GM19238 (cell line): ENCODE measurements around the gene SMAD5.

Experiments
- DNase-seq: peaks from one replicate; pipeline ENCODE4 v3.0.0; 2011; ENCODE audit warnings: low spot score; ENCODE audit not compliant: insufficient read length

Gene SMAD5

DNA sequence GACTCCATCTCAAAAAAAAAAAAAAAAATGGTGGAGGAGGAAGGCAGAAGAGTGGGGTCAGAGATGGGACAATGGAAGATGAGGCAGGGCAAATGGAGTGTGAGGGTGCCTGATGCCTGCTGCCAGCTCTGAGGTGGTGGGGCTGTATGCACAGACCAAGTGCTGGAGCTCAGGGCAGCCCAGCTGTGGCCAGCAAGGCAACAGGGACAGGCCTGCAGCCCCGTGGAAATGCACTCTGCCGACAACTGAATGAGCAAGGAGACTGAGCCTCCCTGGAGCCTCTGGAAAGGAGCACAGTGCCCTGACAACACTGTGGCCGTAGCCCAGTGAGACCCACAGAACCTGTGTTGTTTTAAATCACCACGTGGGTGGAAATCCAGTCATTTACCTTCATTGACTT, 83.2 kb downstream of the SMAD5 start:
- DNase-seq = no peak

- no peak for DNase-seq
Measured at GRCh38 chr5:136216230-136216629, 83.6 kb downstream of the SMAD5 start.

DNA sequence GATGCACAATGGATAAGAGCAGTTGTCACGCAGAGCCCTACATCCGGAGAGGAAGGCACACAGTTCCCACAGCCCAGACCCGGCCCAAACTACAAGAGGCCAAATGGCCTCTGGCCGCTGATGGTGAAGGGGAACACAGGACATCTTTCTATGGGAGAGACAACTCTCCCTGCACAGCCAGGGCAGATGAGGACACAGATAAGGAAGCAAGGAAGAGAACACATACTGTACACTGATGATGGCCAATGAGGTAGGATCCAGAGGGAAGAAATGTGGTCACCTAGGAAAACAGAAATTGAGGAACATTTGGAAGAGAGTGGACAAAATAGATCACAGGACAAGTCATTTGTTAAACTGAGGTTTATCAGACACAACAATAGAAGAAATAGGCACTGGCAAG, 88.7 kb downstream of the SMAD5 start:
- no peak for DNase-seq

DNA sequence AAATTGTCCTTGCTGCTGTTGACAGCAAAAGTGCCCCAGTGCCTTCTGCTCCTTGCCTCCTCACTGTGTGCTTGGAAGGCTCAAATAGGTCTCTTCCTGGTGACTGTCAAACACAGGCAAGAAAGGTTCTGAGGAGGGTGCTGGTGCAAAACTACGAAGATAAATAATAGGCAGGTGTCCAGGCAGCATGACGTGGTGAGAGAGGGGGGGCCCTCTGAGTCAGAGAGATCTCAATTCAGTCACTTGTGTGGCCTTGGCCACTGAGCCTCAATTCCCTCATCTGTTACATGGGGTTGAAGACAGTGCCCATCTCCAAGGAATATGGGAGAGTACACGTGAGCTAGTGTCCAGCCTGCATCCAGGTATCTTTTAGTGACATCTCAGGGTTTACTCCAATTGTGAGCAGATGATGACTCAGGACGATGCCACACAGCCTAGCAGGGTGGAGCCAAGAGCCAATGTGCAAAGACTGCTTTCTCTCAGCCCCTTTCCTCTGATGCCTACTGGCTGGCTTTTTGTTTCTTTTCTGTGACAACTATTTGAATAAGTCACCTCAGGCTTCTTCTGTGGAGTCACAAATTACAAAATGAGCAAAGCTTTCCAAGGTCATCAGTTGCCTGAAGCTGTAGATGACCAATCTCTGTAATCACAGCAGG, 90.1 kb downstream of the SMAD5 start:
- DNase-seq = no peak

- no peak for DNase-seq
Measured at GRCh38 chr5:136225796-136226195, 93.2 kb downstream of the SMAD5 start.

DNA sequence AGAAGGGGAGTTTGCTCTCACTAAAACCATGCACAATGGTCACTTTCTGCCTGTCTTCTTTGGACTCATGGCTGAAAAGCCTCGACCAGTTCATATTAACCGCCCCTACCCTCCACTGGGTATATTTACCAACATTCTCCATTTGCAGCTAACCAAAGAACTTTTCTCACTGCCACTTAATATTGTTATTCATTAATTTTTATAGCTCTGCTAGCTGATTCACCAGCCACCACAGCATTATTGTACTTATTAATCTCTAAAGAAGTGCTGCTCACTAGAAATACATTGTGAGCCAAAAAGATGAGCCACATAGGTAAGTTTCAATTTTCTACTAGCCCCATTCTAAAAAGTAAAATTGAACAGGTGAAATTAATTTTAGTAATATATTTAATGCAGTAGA, 93.8 kb downstream of the SMAD5 start:
- no peak for DNase-seq

- DNase-seq = no peak
Measured at GRCh38 chr5:136228136-136228757, 95.6 kb downstream of the SMAD5 start.

DNA sequence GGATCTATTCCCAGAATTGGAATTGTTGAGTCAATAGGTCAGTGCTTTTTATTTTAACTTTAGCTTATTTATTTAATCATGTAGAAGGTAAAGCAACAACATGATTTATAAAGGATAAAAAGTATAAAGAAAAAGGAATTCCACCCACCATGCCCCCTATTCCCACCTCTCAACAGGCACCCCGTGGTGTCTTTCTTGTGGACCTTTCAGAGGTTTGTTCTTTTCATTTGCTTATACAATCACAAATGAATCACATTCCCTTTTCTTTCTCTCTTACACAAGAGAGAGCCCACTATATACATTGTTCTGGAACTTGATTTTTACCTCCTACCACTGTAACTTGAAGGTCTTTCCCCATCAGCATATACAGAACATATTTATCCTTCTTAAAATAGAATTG, 97.5 kb downstream of the SMAD5 start:
- DNase-seq = no peak

GRCh38 chr5:136232316-136232715, 99.7 kb downstream of the SMAD5 start:
- DNase-seq = no peak
